HG03565 (cell line): ENCODE results near the gene QSOX1.

Experiments
- ATAC-seq: cut with Tn5 transposase; IDR thresholded peaks from one replicate; pipeline ENCODE4 v1.9.1; 2021; ENCODE audit warnings: mild to moderate bottlenecking, moderate library complexity; ENCODE audit not compliant: unreplicated experiment

QSOX1 gene

GRCh38 chr1:180210008-180210620 lies 55.4 kb downstream of the QSOX1 start:
- ATAC-seq = no peak

- no peak for ATAC-seq
Observed at GRCh38 chr1:180211156-180211859, 56.6 kb downstream of the QSOX1 start.

GRCh38 chr1:180211860-180212229 lies 57.2 kb downstream of the QSOX1 start:
- no peak for ATAC-seq

- ATAC-seq = no peak
Observed at GRCh38 chr1:180213401-180214170, 58.9 kb downstream of the QSOX1 start.

- no peak for ATAC-seq
Observed at GRCh38 chr1:180215856-180216625, 61.4 kb downstream of the QSOX1 start.

GRCh38 chr1:180217006-180217405 lies 62.3 kb downstream of the QSOX1 start:
- no peak for ATAC-seq

- no peak for ATAC-seq
Observed at GRCh38 chr1:180218806-180219765, 64.4 kb downstream of the QSOX1 start.

- ATAC-seq = no peak
Observed at GRCh38 chr1:180219776-180220175, 65.1 kb downstream of the QSOX1 start.

- no peak for ATAC-seq
Observed at GRCh38 chr1:180221462-180221861, 66.8 kb downstream of the QSOX1 start.

GRCh38 chr1:180224902-180225301 lies 70.2 kb downstream of the QSOX1 start:
- ATAC-seq = no peak

- ATAC-seq = no peak
Observed at GRCh38 chr1:180225403-180225802, 70.7 kb downstream of the QSOX1 start.

- no peak for ATAC-seq
Observed at GRCh38 chr1:180227861-180228647, 73.4 kb downstream of the QSOX1 start.

- ATAC-seq = no peak
Observed at GRCh38 chr1:180228648-180229482, 74.2 kb downstream of the QSOX1 start.

- no peak for ATAC-seq
Observed at GRCh38 chr1:180229483-180230415, 75.1 kb downstream of the QSOX1 start, which contains the start of gene LHX4. Gene LHX4, plus strand, starts transcription at chr1:180230264. Its CDS starts 266 bp downstream, at chr1:180230530.

- no peak for ATAC-seq
Observed at GRCh38 chr1:180230416-180230790, 75.7 kb downstream of the QSOX1 start.

GRCh38 chr1:180230791-180231505 lies 76.3 kb downstream of the QSOX1 start:
- ATAC-seq = no peak

GRCh38 chr1:180231506-180231921 lies 76.8 kb downstream of the QSOX1 start:
- ATAC-seq = no peak
